IMR-90 (cell line): Measurements from ENCODE around the gene KIF13A. TPM values are rescaled to one million over a fixed set of nuclear protein-coding genes. Genes with fewer than 3 reads are reported as not detected.

Experiments
- ATAC-seq: fragments of 200-7000 bp; cut with Tn5 transposase; 2 replicates; pipeline ENCODE4 v1.9.1; 2020; ENCODE audit warnings: low read depth, mild to moderate bottlenecking, moderate library complexity
- BruUV-seq: library from RNA; stranded (reverse); fragments of 400-500 nt; replicated peaks from 2 replicates; lab custom pipeline; 2021; lab: Mats Ljungman, UMichigan
- CTCF ChIA-PET: fragments of 300-600 bp; formaldehyde crosslinking; extraction: SDS; loops from one replicate; lab custom pipeline; 2021; ENCODE audit warnings: antibody characterized with exemption; lab: Yijun Ruan, JAX
- POLR2A ChIA-PET: fragments of 300-600 bp; sonication (Branson Sonifier 250); formaldehyde crosslinking; loops from one replicate; lab custom pipeline; 2022; ENCODE audit warnings: antibody characterized with exemption; ENCODE audit not compliant: unreplicated experiment; lab: Charles Lee
- DNase-seq: peaks from one replicate; pipeline ENCODE4 v3.0.0; 2013
- H2AFZ ChIP-seq: replicated peaks from 2 replicates; pipeline ENCODE3; 2013; ENCODE audit warnings: low read length, mild to moderate bottlenecking; ENCODE audit not compliant: poor library complexity
- H2AK5ac ChIP-seq: 2 replicates; pipeline ENCODE4 v1.6.1; 2013; ENCODE audit warnings: low read depth, low read length, inconsistent platforms
- H2AK9ac ChIP-seq: replicated peaks from 2 replicates; pipeline ENCODE3; 2013; ENCODE audit warnings: mild to moderate bottlenecking, low read depth, low read length, moderate library complexity; ENCODE audit not compliant: poor library complexity
- H2BK120ac ChIP-seq: 2 replicates; pipeline ENCODE4 v1.6.1; 2013; ENCODE audit warnings: low read depth, low read length, inconsistent platforms
- H2BK15ac ChIP-seq: 3 replicates; pipeline ENCODE4 v1.6.1; 2013; ENCODE audit warnings: low read depth, low read length, inconsistent platforms
- H2BK20ac ChIP-seq: 2 replicates; pipeline ENCODE4 v1.6.1; 2013; ENCODE audit warnings: low read depth, mild to moderate bottlenecking, inconsistent platforms, low read length, moderate library complexity
- H2BK5ac ChIP-seq: 2 replicates; pipeline ENCODE4 v1.6.1; 2013; ENCODE audit warnings: mild to moderate bottlenecking, low read depth, low read length, inconsistent platforms; ENCODE audit not compliant: poor library complexity, severe bottlenecking
- H3K14ac ChIP-seq: replicated peaks from 2 replicates; pipeline ENCODE4 v1.6.1; 2013; ENCODE audit warnings: low read depth, low read length, inconsistent platforms
- H3K18ac ChIP-seq: 2 replicates; pipeline ENCODE4 v1.6.1; 2013; ENCODE audit warnings: low read depth, low read length, control low read depth
- H3K23ac ChIP-seq: 2 replicates; pipeline ENCODE4 v1.6.1; 2013; ENCODE audit warnings: low read depth, low read length, inconsistent platforms
- H3K27ac ChIP-seq: 2 replicates; pipeline ENCODE4 v1.5.1; 2013; ENCODE audit warnings: mild to moderate bottlenecking, control low read depth, low read length; ENCODE audit not compliant: insufficient read depth
- H3K27me3 ChIP-seq: 2 replicates; pipeline ENCODE4 v1.6.1; 2013; ENCODE audit warnings: low read length; ENCODE audit not compliant: control insufficient read depth, insufficient read depth
- H3K36me3 ChIP-seq: 2 replicates; pipeline ENCODE4 v1.6.1; 2013; ENCODE audit warnings: low read length, mixed read lengths; ENCODE audit not compliant: control insufficient read depth, insufficient read depth
- H3K4ac ChIP-seq: 2 replicates; pipeline ENCODE4 v1.6.1; 2013; ENCODE audit warnings: low read depth, low read length, inconsistent platforms
- H3K4me1 ChIP-seq: 2 replicates; pipeline ENCODE4 v1.6.1; 2013; ENCODE audit warnings: low read length, mixed read lengths; ENCODE audit not compliant: control insufficient read depth, insufficient read depth
- H3K4me2 ChIP-seq: 2 replicates; pipeline ENCODE4 v1.6.1; 2013; ENCODE audit warnings: low read depth, mild to moderate bottlenecking, control low read depth, low read length, moderate library complexity
- H3K4me3 ChIP-seq: 2 replicates; pipeline ENCODE4 v1.5.1; 2013; ENCODE audit warnings: low read depth, mild to moderate bottlenecking, control low read depth, low read length, moderate library complexity; ENCODE audit not compliant: insufficient read depth
- H3K56ac ChIP-seq: 2 replicates; pipeline ENCODE4 v1.6.1; 2013; ENCODE audit warnings: low read length, inconsistent platforms; ENCODE audit not compliant: insufficient read depth; ENCODE audit errors: extremely low read depth
- H3K79me1 ChIP-seq, 2 experiments: 2 replicates each; pipeline ENCODE4 v1.6.1; 2013; ENCODE audit warnings: low read length in 2 of 2, inconsistent platforms in 1 of 2, low read depth in 1 of 2
- H3K9ac ChIP-seq: 2 replicates; pipeline ENCODE4 v1.6.1; 2013; ENCODE audit warnings: low read depth, low read length, control low read depth
- H3K9me1 ChIP-seq: 2 replicates; pipeline ENCODE4 v1.6.1; 2013; ENCODE audit warnings: low read length, inconsistent platforms; ENCODE audit not compliant: insufficient read depth
- H3K9me3 ChIP-seq: 2 replicates; pipeline ENCODE4 v1.6.1; 2013; ENCODE audit warnings: low read length; ENCODE audit not compliant: control insufficient read depth, insufficient read depth
- H4K20me1 ChIP-seq: 2 replicates; pipeline ENCODE4 v1.6.1; 2013; ENCODE audit warnings: low read length, inconsistent platforms; ENCODE audit not compliant: insufficient read depth
- H4K5ac ChIP-seq: 2 replicates; pipeline ENCODE4 v1.6.1; 2013; ENCODE audit warnings: mild to moderate bottlenecking, low read depth, low read length, control low read depth
- H4K8ac ChIP-seq, 2 experiments: 2 replicates each; pipeline ENCODE4 v1.6.1; 2013; ENCODE audit warnings: low read depth in 2 of 2, low read length in 2 of 2, control low read depth in 1 of 2, inconsistent platforms in 1 of 2
- H4K91ac ChIP-seq: 2 replicates; pipeline ENCODE4 v1.6.1; 2013; ENCODE audit warnings: low read depth, low read length, inconsistent platforms; ENCODE audit not compliant: insufficient read depth
- BHLHE40 ChIP-seq: fragments of 150-350 bp; IDR thresholded peaks from 2 replicates; pipeline ENCODE4 v1.6.1; 2016; ENCODE audit warnings: mild to moderate bottlenecking, low read depth, low read length
- CEBPB ChIP-seq: IDR thresholded peaks from 2 replicates; pipeline ENCODE4 v1.6.1; 2012; ENCODE audit warnings: low read depth, low read length, improper control_type of control experiment
- CHD1 ChIP-seq: IDR thresholded peaks from 2 replicates; pipeline ENCODE4 v1.6.1; 2012; ENCODE audit warnings: low read depth, low read length, improper control_type of control experiment
- ELK1 ChIP-seq: fragments of 150-350 bp; IDR thresholded peaks from 2 replicates; pipeline ENCODE4 v1.6.1; 2016; ENCODE audit warnings: low read depth, mild to moderate bottlenecking, low read length, moderate library complexity, borderline replicate concordance
- MAFK ChIP-seq: IDR thresholded peaks from 2 replicates; pipeline ENCODE4 v1.6.1; 2012; ENCODE audit warnings: low read depth, low read length, improper control_type of control experiment
- MAZ ChIP-seq: IDR thresholded peaks from 2 replicates; pipeline ENCODE4 v1.6.1; 2012; ENCODE audit warnings: low read depth, mild to moderate bottlenecking, low read length, improper control_type of control experiment, moderate library complexity, borderline replicate concordance
- MXI1 ChIP-seq: IDR thresholded peaks from 2 replicates; pipeline ENCODE4 v1.6.1; 2012; ENCODE audit warnings: low read depth, mild to moderate bottlenecking, low read length, moderate library complexity, borderline replicate concordance
- NFE2L2 ChIP-seq: fragments of 150-350 bp; IDR thresholded peaks from 2 replicates; pipeline ENCODE4 v1.6.1; 2016; ENCODE audit warnings: low read depth, mild to moderate bottlenecking, low read length
- POLR2A ChIP-seq: IDR thresholded peaks from 2 replicates; pipeline ENCODE4 v1.6.1; 2012; ENCODE audit warnings: mild to moderate bottlenecking, low read depth, low read length
- RCOR1 ChIP-seq: IDR thresholded peaks from 2 replicates; pipeline ENCODE4 v1.6.1; 2012; ENCODE audit warnings: mild to moderate bottlenecking, low read length, improper control_type of control experiment; ENCODE audit not compliant: insufficient replicate concordance
- SMC3 ChIP-seq: fragments of 150-350 bp; IDR thresholded peaks from 2 replicates; pipeline ENCODE4 v1.6.1; 2016; ENCODE audit warnings: low read depth, mild to moderate bottlenecking, antibody characterized with exemption, low read length, moderate library complexity
- USF2 ChIP-seq: fragments of 150-350 bp; IDR thresholded peaks from 2 replicates; pipeline ENCODE4 v1.6.1; 2017; ENCODE audit warnings: mild to moderate bottlenecking, antibody characterized with exemption, low read length, low read depth
- WGBS, 2 experiments: methylation state at CpG; one replicate each; pipeline versions ENCODE4 v1.1.5 to v1.1.7; 2013; ENCODE audit warnings: missing lambda C conversion rate in 2 of 2; ENCODE audit not compliant: insufficient read length in 1 of 2; ENCODE audit errors: extremely low coverage in 2 of 2; 5-methylcytosine and 5-hydroxymethylcytosine counted together
- dilution Hi-C: fragments of 300-500 bp; cut with HindIII; formaldehyde crosslinking; loops from one replicate; pipeline ENCODE4 v1.14.3; 2018; ENCODE audit warnings: low sequenced_read_pairs; ENCODE audit not compliant: unreplicated experiment
- in situ Hi-C: fragments of 300-500 bp; cut with MboI; formaldehyde crosslinking; loops from 3 replicates; pipeline ENCODE4 v1.14.3; 2019; ENCODE audit warnings: low sequenced_read_pairs, inconsistent platforms, mixed read lengths
- intact Hi-C: fragments of 100-400 bp; cut with micrococcal nuclease; formaldehyde crosslinking; loops from 2 replicates; pipeline ENCODE4 v1.10.0; 2022
- polyA plus RNA-seq, 3 experiments: library from polyadenylated mRNA; depleted of rRNA; stranded (reverse); fragments of >200 nt; gene quantifications; 2 replicates each; pipeline ENCODE4 v1.2.3, GENCODE V29; 2012; ENCODE audit warnings: low replicate concordance in 1 of 3
- total RNA-seq: library from RNA; depleted of rRNA; stranded (reverse); fragments of >200 nt; gene quantifications from 2 replicates; pipeline ENCODE4 v1.2.3, GENCODE V29; 2012

KIF13A gene
- total and polyA plus RNA-seq, 2 of the 4 experiments (the other 2 are of a cell fraction): 23.3 to 51.8 TPM

GRCh38 chr6:18019539-18020534 lies 32.4 kb upstream of the KIF13A start:
- H4K20me1 ChIP-seq: no peaks in the 10 kb centered on the region
- no TSS peak for BruUV-seq
- no peak overlapping the region for H3K4me2 ChIP-seq
- no peak overlapping the region for H2BK15ac ChIP-seq
- H3K18ac ChIP-seq: no peak overlapping the region
- H3K79me1 ChIP-seq: no peaks in the 10 kb centered on the region; a peak in 1 of 4 replicates
- H3K9me1 ChIP-seq: peaks cover 4% of the 10 kb centered on the region; the same call in 1 of the 2 replicates
- H4K5ac ChIP-seq: no peak overlapping the region
- DNase-seq (no peak), ATAC-seq (no peak)
- no peak overlapping the region for H3K4me3 ChIP-seq
- 76% methylated on average over 46 of the region's 75 CpGs; no CpG with 5 or more reads in 1 of the 2 experiments for WGBS, 2 experiments
- no peak overlapping the region for H2BK20ac ChIP-seq
- H3K4me1 ChIP-seq: peaks cover 7% of the 10 kb centered on the region
- intact Hi-C loops (no loop called here), dilution Hi-C loops (no loop called here), in situ Hi-C loops (no loop called here)
- TF ChIP-seq ELK1 (no peak), MAFK (no peak), MXI1 (no peak), CHD1 (no peak), USF2 (no peak), CEBPB (no peak), RCOR1 (no peak), BHLHE40 (no peak), MAZ (no peak), POLR2A (no peak), NFE2L2 (no peak), SMC3 (no peak)
- ChIA-PET POLR2A (no interaction called here), CTCF (no interaction called here)
- no peak overlapping the region for H3K23ac ChIP-seq
- no peak overlapping the region for H2BK120ac ChIP-seq
- H3K27ac ChIP-seq: no peak overlapping the region
- no peak overlapping the region for H4K91ac ChIP-seq
- no peaks in the 10 kb centered on the region for H3K9me3 ChIP-seq
- no peak overlapping the region for H3K4ac ChIP-seq
- H3K27me3 ChIP-seq: 0 out of 2 replicates have a peak, but pooled peaks cover 2% of the 10 kb centered on the region
- H3K9ac ChIP-seq: no peak overlapping the region
- no peak overlapping the region for H2AK9ac ChIP-seq
- H4K8ac ChIP-seq: no peak overlapping the region
- H3K36me3 ChIP-seq: no peaks in the 10 kb centered on the region
- no peak overlapping the region for H2AK5ac ChIP-seq
- no peak overlapping the region for H2BK5ac ChIP-seq
- H3K56ac ChIP-seq: no peak overlapping the region
- H3K14ac ChIP-seq: no peak overlapping the region
- H2AFZ ChIP-seq: peak overlapping the region; percentile 33
